Activated CD4-positive, alpha-beta T cell treated with anti-CD3 and anti-CD28 coated beads for 24 hours (primary cell): ENCODE data around the gene HPCAL4.
A peak's percentile ranks its signal among the peaks of the same experiment; 100 is the strongest.

ENCODE experiments used
- DNase-seq, 2 donors: peaks; one replicate each; pipeline ENCODE4 v3.0.0-alpha.2; 2020; ENCODE audit warnings: low read depth in 2 of 2

Gene HPCAL4

DNA sequence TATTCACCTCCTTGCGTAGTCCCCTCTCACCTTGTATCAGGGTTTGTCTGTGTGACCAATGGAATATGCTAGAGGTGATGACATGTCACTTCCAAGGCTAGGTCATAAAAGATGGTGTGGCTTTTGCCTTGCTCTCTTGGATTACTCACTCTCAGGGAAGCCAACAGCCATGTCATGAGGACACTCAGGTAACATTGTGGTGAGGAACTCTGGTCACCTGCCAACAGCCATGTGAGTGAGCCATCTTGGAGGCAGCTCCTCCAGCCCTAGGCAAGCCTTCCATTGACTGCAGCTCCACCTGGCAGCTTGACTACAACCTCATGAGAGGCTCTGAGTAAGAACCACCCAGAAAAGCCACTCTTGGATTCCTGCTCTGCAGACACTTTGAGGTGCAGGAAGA, 40.8 kb downstream of the HPCAL4 start:
- DNase-seq = no peak

DNA sequence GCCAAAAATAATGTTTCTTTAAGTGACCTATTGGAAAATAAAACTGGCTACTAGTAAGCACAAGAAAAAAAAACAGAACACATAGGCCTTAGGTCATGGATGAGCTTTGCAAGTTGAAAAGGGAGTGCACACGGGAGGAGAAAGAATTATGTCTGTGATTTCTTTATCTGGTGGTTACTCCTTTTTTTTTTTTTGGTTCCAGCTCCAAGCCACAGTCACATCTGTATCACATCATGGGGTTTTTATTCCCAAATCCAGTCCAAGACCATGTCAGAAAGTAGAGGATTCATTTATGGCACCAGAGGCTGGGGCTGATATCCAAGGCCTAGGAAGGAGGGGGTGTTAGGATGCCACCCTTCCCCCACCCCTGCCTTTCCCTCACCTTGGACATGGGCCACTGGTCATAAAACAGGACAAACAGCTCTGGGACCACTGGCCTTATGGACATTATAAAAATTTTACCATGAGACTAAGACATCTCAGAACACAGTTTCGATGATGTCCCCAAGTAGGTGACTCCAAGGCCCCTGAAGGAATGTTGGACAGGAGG, 41.5 kb downstream of the HPCAL4 start:
- DNase-seq = no peak

DNA sequence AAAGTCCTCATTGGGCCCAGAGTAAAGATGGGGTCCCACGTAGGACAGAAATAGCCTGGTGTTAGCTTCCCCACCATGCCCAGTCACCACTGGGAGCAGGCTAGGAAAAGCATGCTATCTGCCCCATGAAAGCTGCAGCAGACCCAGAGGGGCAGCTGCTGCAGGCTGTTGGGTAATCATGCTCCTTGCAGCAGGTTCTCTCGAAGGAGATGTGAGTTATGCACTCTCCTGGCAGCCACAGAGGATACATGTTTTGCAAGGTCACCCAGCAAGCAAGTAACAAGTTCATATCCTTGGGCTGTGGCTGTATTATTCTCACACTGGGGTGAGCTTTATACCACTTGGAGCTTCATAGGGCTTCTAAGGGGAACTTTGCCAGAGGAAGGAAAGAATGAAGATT, 42.7 kb downstream of the HPCAL4 start:
- no peak for DNase-seq

DNA sequence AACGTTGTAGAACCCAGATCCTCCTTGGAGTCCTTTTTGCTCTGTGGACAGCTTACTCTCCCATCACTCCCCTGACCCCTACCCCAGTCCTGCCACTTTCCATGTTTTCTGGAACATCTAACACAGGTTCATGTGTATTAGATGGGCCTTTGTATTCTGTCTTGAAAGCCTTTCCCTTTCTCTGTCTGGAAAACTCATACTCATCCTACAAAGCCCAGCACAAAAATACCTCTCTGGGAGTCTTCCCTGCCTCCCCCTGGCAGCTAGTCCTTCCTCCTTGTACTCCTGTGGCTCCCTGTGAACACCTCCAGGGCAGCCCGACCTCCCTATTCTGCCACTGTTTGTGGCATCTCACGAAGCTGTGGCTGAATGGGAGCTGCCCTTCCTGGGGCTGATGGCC, 44.0 kb downstream of the HPCAL4 start:
- no peak for DNase-seq

DNA sequence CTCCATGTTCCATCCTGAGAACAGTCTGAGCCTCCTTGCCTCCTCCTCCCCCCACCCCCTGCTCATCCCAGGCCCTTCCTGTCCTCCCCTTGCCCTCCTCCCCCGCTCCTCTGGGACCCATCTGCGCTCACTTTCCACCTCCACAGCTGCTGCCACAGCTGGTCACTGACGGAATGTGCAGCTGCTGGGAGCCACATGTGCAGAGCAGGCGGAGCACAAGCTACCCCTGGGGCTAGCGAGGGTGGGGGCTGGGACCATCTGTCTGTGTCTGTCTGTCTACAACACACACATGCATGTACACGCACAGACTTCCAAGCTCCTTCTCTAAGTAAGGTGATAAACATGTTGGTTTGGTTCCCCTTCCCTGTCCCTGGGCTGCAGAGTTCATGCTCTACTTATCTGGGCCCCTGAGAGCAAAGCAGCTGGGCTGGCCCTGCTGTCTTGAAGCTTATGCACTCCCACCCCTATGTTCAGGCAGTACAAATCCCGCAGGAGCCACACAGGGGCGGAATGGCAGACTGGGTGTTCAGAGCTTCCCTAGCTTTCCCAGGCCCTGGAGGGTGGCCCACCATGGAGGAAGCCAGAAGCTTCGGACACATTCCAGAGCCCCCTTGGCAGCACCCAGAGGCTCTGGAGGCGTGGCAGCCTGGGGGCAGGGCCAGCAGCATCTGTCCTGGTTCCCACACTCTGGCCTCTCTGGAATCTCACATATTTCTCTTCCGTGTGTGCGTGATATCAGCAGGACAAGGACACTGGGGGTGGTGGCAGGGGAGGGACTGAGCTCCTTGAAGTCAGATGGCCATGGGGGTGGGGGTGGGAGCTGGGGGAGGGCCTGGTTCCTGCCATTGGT, 44.8 kb downstream of the HPCAL4 start:
- DNase-seq = no peak

DNA sequence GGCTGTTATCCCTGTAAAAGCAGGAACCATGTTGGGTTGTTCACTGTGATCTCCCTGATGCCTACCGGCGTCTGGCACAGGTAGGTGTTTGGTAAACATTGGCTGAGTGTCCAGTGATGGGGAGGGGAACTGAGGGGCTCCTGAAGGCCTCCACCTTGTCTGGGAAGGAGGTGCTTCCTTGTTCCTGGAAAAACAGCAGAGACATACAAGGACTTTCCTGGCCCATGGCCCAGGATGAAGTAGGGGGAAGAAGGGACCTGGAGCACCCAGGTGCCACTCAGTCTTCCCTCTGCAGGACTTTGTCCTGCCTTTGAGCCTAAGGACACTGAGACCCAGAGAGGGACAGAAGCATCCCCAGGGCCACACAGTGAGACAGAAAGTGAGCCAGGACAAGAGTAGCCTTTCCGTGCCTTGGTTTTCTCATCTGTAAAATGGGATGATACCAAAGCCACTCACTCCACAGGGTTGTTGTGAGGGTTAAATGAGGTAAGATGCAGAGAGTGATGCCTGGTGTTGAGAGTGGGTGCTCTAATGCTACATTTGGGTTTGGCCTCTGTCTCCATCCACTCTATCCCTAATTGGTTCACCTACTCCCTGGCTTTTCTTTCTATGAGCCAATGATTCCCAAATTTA, 45.7 kb downstream of the HPCAL4 start:
- DNase-seq = no peak

DNA sequence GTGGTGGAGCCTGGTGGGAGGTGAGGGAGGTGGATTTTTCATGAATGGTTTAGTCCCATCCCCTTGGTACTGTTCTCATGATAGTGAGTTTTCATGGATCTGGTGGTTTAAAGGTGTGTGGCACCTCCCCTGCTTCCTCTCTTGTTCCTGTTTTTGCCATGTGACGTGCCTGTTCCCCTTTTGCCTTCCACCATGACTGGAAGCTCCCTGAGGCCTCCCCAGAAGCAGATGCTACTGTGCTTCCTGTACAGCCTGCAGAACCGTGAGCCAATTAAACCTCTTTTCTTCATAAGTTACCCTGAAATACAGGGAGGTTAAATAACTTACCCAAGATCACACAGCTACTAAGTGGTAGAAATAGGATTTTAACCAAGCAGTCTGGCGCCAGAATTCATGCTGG, 47.5 kb downstream of the HPCAL4 start:
- DNase-seq = no peak

DNA sequence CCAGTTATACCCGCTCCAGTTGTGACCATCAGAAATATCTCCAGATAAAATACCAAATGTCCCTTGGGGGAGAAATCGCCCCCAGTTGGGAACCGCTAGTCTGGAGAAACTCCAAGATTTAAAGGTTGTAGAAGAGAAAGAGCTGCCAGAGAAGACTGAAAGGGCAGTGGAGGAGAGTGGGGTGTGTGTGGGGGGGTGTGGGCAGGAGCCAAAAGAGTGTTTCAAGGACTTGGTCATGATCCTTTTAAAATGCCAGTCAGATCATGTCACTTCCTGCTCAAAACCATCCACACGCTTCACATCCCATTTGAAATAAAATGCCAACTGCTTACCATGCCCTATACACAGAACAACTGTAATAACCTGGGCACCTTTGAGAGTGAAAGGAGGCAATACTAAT, 48.4 kb downstream of the HPCAL4 start:
- no peak for DNase-seq

DNA sequence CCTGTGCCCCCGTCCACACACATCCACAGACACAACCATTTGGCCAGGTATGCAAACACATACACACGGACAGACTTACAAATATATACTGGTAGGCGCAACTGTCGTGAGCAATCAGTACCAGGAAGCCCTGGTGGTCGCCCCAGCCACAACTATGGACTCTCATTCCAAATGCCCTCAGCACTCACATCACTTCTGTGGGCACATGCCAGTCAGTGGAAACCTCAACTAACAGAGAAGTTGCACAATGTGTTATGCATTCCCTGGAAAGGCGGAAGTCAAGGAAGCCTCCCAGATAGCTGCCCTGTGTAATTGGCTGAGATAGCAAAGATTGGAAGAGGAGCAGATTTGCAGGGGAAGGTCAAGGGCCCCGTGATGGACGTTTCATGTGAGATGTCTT, 50.4 kb downstream of the HPCAL4 start:
- no peak for DNase-seq

DNA sequence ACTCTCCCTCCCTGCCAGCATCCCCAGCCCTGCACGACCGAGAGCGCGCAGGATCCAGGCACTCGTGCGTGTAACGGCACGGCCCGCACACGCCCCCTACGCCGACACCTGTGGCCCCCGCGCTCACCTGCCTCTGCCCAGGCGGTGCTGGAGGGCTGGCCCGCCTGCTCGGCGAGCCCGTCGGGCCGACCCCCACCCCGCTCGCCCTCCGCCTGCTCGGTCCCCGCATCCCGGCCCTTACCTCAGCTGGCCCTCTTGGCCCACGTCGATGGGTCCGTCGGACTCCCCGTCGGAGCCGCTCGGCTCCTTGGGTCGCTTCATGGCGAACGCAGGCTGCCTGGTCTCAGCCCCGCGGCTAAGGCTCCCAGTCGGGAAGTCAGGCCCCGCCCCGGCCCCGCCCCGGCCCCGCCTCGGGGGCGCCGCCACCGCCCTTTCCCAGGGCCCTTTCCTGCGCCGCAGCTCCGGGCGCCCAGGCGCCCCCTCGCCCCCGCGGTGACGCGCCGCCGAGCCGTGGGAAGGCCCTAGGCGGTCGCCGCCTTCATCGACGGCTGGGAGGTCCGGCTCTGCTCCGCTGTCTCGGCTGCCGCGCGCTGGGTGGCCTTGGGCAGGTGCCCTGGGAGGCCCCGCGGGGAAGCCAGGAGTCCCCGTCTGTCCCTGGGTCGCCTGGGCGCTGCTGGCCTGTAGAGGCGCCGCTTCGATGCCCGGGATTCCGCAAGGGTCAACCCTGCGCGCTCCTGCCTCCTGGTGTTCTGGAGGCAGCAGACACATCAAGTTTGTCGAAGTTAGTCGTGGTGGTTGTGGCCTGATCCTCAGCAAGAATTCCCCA, 51.7 kb downstream of the HPCAL4 start, which contains the start of gene HEYL:
Gene HEYL, minus strand, starts transcription at position 339 of the 826 bp plus-strand sequence. Its CDS starts 18 bp downstream, at position 321.
- peak; percentile 56 to 68 for DNase-seq

DNA sequence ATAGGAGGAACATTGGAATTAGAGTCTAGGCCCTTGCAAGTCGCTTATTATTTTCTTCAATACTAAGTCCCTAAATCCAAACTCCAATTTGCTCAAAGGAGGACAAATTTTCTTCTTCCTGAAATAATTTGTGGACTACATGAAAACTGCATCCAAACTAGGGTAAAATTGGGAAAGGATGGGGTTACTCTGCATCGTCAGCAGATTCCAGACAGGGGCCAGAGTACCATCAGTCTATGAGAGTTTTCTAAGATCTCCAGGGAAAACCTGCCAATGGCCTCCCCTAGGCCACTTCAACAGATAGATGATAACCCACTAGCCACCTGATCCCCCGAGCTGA, 52.3 kb downstream of the HPCAL4 start:
- no peak for DNase-seq

DNA sequence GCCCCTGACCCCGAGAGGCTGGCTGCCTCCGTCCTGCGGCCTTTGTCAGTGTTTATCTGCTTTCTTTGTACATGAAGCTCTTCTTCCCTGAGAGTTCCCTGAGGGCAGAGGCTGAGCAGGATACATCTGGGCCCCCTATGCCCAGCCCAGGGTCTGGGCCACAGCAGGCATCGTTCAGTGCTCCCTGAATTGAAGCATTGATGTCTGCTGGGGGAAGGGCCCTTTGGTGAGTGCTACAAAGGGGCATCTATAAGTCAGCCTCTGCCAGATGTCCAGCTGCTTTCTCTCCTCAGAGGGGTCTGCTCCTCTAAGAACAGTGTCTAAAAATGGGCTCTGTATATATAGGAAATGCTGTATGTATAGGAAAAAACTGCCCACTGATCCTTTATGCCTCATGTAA, 53.9 kb downstream of the HPCAL4 start:
- DNase-seq = no peak

DNA sequence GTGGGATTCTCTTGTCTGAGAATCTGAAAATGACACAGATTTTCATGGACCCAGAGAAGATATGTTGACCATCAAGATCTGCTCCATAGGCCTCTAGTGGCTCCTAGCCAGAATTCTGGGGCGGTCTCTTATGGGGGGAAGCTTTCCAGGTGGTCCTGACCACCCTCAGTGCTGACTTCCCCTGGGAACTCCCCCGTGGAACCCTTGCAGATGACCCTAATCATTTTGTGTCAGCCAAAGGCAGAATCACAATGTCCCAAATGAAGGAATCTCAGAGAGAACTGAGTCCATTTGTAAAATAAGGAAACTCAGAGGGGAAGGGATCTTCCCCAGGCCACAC, 55.4 kb downstream of the HPCAL4 start:
- DNase-seq = no peak

DNA sequence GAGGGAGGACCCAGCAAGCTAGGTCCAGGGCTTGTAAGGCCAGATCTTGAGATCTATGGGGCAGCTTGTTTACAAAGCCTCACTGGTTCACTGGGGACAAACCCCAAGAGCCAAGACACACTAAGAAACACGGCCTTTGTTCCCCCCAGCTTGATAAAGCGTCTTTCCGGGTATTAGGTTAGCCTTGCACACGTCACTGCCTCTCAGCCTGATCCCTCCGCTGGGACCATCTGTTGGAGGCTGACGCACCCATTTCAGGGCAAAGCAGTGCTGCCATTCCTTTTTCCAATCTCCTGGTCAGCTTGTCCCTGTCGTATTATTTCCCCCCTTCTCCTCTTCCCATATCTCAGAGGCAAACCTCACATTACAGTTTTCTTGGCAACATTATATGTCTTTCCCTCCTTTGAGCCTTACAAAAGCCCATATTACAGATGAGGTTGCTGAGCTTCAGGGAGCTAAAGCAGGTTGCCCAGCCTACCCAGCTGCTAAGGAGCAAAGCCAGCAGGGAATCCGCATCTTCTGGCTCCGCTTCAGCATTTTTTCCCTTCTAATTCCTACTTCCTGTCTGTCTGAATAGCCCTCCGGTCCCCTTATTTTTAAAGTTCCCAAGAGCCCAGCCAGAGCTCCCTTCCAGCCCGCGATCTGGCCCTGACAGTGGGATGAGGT, 55.9 kb downstream of the HPCAL4 start:
- DNase-seq = no peak

DNA sequence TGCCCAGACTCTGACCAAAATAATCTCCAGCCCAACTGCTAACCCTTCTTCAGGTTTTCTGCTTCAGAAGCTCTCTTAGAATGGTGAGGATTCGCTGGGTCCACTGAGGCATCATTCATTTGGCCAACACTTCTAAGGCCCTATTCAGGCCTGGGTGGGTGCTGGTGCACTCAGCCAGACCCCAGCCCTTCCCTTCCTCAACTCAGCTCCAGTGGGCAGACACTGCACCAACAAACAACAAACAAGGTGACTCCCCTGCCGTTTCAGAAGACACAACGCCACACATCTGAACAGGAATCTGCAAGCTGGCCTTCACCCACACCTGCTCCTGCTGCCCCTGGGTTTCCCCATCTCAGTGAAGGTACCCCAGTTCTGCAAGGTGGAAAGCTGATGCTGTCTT, 57.8 kb downstream of the HPCAL4 start:
- no peak for DNase-seq

DNA sequence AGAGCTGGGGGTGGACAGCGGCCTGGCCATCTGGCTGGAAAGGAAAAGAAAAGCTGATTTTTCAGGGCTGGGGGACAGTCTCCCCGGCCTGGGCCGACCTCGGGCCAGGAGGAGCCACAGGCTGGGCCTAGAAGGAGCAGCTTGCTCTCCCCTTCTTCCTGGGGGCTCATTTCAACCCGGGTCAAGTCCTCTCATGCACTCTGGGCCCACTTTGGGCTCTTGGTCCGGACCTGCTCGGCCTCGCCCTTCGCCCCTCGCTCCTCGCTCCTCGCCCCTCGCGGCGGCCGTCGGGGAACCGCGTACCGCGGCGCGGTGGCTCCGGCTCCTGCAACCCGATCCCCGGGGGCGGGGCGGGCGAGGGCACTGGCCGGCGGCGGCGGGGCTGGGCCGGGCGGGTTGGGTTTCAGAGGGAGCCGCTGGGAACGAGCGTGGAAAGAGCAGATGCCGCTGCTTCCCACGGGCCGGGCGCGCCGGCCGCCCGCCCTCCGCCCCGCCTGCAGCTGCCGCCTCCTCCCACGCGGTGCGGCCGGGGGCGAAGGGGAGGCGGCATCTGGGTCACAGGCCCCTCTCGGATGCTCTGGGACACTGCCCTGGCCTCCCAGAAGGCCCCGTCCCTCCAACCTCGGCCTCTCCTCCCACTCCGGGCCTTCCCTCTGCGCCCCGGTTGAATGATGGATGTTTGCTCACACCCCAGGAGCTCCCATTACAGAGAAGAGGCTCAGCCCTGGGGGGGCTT, 58.4 kb downstream of the HPCAL4 start:
- no peak for DNase-seq

DNA sequence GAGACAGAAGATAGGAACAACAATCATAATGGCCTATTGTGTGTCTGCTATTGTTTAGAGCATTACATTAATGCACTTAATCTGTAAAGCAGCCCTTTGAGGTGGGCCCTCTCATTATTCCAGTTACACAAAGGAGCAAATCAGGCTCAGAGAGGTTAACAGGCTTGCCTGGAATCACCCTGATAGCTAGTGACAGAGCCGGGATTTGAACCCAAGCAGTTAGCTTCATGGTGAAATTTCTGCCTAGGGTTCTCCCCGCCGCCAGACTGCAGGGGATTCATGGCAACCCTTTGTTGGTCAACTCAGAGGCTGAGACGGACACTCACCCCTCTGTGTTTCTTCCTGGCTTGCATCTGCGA, 58.9 kb downstream of the HPCAL4 start:
- no peak for DNase-seq

DNA sequence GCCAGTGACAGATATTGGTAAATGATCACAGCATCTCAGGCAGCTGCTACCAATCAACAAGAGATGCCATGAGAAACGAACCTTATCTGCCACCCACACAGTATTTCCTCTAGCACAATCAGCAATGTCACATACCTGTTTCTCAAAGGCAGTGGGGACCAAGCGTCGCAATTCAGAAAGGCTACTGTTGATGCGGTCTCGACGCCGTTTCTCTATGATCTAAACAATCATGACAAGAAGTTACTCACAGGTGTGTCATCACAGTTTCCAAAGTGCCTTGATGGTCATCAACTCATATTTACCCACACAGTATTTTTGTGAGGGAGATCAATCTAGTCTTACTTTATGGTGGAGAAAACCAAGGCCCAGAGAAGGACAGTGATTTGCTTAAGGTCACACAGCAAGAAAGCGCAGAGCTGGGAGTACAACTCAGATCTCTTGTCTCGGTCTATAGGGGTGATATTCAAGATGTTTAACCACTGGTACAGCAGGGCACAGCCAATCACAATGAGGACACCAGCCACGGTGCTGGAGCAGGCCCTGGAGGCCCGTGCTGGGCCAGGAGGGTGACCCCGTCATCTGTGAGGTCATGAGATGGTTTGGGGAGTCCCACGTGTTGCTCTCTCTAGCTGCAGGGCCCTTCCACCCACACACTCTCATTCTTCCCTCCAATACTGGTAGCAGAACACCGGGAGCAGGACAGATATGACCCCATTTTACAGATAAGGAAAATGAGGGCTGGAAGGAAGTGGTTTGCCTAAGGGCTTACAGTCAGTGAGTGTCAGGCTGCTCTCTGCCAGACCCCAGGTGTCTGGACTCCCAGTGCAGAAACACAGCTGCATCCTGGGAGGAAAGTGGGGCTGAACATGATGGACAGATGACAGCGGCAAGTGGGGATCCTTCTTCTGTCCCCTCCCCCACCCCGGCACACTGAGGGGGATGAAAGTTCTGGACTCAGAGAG, 59.6 kb downstream of the HPCAL4 start:
- DNase-seq = no peak

DNA sequence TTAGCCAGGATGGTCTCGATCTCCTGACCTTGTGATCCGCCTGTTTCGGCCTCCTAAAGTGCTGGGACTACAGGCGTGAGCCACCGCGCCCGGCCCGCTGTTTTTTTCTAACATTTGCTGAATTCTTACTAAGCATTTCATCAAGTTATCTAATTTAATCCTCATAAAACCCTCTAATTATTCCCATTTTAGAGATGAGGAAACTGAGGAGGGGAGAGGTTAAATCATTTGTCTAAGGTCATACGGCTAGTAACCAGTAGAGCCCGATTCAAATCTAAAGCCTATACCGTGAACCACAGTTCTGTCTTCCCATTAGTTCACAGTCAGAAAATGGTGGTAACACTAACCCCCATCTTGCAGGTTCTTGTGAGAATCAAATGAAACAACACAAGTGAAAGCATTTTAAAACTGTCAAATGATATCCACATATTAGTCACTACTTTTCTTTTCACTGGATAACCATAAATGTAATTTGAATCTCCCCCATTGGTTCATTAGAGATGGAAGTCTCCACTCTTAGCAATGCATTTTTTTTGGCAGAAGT, 62.4 kb downstream of the HPCAL4 start:
- DNase-seq = no peak
